CD4-positive, alpha-beta T cell treated with Interleukin-6 for 4 hours (primary cell): ENCODE measurements around the gene AKT3.
A peak's percentile ranks its signal among the peaks of the same experiment; 100 is the strongest.
"Not testable (repeated sequence)": the region's sequence is repeated elsewhere in the genome, so short reads cannot be mapped to it uniquely, and the experiment has no call there.

Source experiments
- DNase-seq: peaks from one replicate; pipeline ENCODE4 v3.0.0-alpha.2; 2020; ENCODE audit warnings: mixed read lengths

AKT3 gene

DNA sequence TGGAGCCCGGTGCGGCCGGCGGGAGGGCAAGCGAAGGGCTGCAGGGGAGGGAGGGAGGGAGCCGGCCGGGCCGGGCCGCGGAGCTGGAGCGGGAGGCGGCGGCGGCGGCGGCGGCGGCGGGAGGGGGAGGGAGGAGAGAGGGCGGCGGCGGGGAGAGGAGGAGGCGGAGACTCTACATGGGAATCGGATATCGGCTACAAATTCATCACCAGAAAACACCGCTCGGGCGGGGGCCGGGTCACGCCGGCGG is at the start of gene AKT3:
Gene AKT3, minus strand, starts transcription at position 42 of the 250 bp plus-strand sequence. CDS start 7,073 bp downstream, outside the sequence.
- no peak for DNase-seq

DNA sequence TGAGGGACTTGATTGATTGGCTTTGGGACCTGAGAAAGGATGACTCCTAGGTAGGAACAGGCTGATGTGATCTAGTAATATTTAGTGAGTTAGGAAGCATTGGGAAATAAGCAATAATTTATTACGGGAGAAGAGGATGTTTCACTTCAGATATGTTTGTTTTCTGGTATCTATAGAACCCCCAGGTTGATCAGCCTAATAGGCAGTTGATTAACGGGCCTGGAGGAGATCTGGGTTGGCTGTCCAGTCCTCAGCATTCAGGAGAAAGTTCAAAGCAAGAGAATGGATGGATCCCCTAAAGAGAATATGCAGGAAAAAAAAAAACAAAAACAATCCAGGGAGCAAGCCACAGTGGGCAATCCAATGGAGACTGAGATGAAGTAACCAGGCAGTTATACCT is 48.2 kb upstream of the AKT3 start:
- no peak for DNase-seq

DNA sequence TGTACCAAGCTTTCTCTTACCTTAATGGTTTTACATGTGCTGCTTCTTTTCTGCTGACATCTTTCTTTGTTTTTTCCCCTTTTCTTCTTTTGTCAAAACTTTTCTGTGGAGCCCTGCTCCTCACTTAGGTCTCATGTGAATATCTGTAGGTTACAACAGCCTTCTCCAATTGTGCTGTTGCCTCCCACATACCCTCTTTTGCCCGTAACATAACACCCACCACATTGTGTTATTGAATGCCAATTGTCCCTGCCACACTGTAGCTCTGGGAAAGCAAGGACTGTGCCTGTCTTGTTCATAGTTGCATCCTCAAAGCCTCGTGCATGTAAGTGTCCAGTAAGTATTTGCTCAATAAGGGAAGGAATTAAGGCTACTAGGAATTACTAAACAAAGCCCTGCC is 46.3 kb upstream of the AKT3 start:
- DNase-seq, result no peak

DNA sequence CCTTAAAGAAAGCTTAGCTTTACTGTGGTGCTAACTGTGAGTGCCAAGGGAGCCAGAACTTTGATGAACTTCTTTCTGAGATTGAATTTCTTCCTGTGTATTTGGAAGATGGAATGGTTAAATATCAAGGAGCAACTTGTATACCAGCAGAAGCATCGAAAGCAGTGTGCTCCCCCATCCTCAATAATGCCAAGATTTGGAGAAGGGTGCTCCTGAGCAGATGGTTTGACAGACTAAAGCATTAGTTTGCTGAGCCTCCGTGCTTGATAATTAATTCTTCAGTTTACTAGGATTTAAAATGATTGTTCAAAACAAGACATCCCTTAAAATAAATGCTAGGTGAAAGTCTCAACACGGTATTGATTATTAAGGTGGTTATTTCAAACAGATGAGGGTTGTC is 42.4 kb upstream of the AKT3 start:
- no peak for DNase-seq

DNA sequence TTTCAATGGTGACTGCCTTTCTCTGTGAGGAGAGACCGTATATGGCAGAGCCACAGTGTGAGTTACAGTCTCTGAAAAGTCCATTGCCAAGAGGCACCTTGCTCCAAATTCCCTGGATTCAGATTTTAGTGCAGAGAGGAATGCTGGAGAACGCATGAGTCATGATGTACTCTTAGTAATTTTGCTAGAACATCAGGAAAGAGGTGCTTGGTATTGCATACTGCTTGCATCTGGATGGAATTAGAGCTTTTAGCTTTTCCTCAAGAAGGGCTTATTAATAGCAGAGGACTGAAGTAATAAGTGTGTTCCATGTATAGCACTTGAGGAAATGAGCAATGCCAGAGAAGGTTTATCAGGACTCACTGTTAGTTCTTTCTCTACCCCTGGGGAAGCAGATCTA is 40.5 kb upstream of the AKT3 start:
- no peak for DNase-seq

DNA sequence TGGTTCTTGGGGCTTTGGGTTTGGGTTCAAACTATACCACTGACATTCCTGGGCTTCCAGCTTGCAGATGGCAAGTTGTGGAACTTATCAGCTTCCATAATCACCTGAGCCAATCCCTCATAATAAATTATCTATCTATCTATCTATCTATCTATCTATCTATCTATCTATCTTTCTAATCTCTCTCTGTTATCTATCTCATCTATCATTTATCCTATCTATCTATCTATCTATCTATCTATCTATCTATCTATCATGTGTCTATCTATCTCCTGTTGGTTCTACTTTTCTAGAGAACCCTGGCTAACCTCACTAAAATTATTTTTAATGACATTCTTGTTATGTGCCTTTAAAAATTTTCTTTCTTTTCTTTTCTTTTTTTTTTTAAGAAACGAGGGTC is 35.8 kb upstream of the AKT3 start:
- DNase-seq, result no peak

DNA sequence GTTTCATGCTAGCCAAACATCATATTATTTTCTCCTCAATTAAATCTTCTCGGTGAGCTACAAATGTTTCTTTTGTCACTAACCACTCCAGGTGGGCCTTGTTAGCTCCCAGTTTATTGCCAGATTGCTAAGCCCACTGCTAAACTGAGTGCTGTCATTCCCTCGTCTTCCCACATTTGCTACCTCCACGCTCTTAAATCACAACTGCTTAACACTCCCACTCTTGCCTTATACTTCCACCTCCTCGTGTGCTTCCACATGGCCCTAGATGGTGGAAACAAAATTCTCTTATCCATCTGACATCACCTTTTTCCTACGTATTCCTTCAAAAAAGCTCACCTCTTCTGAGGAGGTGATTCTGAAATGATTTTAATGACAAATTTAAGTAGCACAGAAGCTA is 34.6 kb upstream of the AKT3 start:
- no peak for DNase-seq

DNA sequence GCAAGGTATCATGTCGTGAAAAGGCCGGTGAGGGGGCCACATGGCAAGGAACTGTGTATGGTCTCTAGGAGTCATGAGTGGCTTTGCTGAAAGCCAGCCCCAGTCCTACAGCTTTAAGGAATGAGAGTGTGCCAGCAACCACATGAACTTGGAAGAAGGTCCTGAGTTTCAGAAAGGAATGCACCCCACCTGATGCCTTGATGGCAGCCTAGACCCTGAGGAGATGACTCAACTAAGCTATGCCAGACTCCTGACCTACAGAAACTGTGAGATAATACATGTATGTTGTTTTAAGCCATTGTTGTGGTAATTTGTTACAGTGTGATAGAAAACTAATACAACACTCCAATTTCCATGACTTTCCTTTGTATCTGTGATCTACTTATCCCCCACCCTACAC is 33.5 kb upstream of the AKT3 start:
- no peak for DNase-seq

DNA sequence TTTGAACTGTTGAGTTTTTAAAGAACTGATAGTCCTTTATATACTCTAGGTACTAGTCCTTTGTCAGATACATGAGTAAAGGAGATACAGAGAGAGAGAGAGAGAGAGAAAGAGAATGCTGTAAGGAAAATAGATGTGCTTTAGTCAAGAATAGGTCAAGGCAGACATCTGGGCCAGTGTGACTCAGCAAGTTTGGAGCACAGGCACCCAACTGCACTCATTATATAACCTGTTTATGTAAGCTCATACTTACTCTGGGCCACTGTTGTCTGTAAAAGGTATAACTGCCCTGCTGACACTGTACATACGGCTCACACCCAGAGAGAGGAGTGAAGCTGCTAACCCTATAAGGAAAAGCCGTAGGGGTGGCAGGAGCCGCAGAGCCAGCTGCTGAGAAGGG is 32.2 kb upstream of the AKT3 start:
- no peak for DNase-seq

DNA sequence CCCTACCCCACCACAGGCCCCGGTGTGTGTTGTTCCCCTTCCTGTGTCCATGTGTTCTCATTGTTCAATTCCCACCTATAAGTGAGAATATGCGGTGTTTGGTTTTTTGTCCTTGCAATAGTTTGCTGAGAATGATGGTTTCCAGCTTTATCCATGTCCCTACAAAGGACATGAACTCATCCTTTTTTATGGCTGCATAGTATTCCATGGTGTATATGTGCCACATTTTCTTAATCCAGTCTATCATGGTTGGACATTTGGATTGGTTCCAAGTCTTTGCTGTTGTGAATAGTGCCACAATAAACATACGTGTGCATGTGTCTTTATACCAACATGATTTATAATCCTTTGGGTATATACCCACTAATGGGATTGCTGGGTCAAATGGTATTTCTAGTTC is 27.0 kb upstream of the AKT3 start:
- not testable (repeated sequence) for DNase-seq

DNA sequence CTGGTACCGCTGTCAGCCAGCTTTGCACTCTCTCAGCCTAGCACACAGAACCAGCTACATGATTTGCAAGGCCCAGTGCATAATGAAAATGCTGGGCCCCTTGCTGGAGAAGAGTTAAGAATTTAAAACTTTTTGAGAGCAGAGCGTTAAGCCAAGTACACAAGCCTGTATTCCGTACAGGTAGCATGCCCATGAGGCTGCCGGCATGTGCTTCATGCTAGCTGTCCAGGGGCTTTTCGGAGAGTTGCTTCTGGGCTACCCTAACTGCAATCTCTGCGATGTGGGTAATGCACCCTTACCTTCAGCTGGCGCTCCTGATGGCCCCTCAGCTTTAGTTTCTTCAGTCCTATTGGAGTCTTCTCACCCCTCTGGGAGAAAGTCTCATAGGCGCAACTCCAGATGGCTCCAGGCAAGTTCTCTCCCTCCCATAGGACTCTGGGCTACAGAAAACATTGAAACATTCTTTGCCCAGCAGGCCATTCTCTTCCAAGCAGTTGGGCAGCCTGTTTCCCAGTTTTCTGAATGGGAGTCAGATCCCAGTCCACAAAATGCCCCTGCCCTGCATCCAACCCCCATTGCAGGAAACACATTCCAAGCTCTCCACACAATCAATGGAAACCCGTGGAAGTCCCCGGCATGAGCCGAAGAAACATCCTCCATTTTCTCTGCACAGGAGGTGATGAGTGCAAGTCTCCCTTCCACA is 5.7 kb upstream of the AKT3 start:
- no peak for DNase-seq

DNA sequence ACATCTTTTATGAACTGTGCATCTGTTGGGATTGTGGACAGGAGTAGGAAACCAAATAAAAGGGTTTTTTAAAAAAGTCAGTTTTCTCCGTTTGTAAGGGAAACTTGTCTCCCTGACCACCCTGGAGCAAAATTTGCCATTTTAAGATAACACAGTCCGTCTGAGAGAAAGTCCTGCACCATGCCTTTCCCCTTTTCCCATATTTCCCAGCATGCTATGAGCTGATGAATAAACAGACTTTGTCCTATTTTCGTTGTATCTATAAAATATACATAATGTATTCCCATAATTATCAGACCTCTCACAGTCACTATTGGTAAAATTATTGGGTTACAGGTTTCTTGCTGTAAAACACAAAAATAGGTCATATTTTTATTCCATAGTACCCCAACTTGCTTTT is 1.7 kb upstream of the AKT3 start:
- DNase-seq, result no peak

DNA sequence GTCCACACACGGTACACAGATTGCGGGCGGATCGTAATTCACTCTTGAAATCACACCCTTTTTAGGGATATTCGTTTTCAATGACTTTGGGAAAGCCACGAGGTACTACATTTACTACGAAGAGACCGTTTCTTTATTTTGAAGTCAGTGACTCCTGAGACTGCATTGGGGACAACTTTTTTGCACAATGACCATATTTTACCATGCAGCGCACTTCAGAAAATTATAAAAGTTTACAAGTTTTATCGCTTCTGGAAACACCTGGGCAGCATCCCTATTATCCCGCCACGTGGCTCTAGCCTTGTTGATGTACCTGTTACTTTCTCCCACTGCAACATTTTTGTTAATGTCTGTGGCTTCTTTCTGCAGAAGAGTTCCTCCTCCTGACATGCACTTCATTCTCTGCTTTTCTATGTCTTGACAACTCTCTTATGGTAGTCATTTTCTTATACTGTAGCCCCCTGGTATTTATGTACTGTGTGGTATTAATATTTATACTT is 1.3 kb upstream of the AKT3 start:
- no peak for DNase-seq

DNA sequence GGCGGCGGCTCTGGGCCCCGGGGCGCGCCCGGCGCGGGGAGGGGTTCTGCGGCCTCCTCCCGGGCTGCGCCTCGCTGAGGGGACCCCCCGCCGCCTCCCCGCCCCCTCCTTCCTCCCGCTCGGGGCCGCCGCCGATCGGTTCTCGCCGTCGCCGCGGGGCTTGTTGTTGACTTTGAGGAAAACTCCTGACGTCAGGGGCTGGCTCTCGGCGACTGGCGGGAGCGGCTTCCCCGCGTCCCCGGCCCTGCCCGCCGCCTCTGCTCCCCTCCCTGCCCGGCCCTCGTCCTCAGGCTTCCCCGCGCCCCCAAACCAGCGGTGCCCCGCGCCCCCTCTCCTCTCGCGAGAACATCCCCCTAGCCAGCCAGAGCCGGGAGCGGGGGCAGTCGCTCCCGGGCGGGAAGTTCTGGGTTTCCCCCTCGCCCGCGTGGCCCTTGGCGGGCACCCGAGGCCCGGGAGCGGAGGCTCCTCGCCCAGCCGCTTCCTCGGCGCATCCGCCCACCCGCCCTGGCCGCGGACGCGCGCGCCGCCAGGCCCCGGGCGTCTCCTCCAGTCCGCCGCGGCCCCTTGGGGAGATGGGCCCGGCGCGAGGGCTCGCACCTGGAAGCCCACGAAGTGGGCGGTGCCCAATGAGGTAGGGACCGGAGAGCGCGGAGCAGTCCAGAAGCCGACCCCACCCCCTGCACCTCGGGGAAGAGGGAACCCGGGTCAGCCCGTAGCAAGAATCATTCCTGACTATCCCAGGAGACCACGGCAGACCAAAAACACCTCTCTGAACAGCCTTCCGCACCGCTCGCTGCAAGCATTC is 611 bp upstream of the AKT3 start:
- peak; percentile 89 for DNase-seq

DNA sequence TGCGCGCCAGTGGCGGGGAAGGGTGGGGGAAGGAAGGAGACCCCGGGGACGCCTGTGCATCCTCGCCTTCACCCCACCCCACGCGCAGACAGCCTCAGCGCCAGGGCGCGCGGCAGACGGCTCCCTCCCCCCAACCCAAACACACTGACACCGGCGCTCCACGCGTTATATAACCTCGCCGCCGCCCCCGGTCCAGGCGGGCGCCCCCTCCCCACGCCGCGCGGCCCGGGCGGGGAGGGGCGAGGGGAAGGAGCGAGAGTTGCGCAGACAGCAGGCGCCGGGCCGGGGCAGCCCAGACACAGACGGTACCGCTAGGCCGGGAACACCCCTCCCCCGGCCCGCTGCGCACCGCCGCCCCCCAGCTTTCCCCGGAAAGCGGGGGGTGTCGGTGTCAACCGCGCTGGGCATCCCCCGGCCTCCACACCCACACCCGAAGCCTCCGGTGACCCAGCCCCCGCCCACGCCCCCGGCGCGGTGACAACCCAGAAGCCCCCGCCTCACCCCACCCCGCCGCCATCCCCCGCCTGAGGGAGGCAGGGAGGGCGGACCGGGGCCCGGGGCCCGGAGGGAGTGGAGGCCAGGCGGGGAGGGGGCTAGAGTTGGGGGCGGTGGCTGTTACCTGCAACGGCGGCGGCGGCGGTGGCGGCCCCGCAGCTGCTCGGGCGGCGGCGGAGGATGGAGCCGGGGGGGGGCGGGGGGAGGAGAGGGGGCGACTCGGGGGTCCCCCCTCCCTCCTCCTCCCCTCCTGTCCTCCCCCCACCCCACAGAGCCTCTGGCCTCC is 432 bp downstream of the AKT3 start:
- peak; percentile 69 for DNase-seq

DNA sequence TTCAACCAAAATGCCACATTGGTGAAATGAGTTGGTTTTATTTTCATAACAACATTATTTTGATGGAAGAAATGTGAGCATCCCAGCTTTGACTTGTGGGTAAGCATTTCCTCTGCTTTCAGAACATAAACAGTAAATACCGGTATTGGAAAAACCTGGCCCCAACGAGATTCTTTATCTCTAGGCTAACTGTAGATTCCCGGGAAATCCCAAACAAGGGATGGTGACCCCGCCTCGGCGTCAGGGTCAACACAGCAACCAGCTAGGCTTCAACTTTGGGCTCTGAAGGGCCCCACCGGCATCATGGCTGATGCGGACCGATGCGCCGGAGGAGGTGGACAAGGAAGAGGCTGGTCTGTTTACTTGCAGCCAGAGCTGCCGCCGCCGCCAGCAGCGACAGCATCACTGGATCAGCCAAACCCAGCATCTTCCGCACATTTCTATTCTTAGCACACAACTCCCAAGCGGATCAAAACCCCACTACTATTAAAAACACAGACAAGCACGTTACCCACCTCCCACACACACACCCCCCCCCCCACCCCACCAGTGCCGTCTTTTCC is 1.1 kb downstream of the AKT3 start:
- no peak for DNase-seq

DNA sequence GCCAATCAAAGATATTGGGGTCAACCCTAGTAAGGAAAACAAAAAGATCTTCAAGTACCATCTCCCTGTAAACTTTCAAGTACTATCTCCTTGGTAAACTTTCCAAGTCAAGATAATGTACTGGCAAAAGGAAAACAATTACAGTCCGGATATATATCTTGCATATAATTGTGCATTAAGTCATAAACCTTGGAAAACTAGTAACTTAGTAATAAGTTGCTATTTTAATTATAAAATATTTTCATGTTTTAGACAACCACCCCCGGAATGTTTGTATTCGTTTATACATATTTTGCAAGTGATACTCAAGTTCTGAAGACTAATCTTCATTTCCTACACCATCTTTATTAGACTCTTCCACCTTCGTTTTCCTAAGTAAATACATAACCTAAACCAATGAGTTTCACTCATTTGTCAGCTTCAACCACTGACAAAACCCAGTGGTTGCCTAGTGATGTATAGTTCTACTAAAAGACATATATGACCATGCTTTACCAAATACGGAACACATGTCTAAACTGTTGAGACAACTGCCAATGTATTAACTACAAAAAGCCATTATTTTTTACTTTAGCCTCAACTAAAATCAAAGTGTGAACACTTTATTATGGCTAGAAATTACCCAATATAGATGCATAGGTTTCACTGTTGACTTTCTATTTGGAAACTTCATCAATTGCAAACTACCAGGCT is 1.7 kb downstream of the AKT3 start:
- no peak for DNase-seq

DNA sequence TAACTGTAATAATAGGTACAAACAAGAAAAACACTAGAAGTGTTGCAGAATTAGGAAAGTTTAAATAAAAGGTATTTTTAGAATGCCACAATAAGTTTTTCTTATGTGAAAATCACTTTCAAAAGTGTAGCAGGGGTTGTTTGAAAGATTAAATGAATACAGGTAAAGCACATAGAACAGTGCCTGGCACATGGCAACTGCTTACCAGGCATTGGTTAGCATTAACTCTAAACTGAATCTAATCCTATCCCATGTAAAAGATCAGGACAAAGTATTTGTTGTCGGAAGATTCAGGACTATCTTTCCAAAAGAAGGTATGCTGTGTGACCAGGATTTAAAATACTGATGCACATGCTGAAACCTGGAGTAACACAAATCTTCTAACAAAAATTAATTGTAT is 3.3 kb downstream of the AKT3 start:
- no peak for DNase-seq

DNA sequence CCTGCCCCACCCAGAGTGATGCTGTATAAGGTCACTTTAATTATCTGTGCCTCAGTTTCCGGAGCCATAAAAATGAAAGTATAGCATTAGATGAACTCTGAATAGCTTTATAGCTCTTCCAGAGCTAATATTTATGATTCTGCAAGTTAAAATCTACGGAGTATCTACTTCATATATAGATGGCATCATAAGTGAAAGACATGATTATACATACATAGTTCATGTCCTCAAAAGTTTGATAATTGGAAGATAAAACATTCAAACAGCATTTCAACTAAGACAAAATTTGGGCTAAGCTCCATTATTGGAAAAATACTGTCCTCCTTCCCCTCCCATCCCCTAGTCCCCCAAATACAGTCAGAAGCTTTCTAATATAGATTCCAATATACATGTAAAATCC is 4.2 kb downstream of the AKT3 start:
- DNase-seq, result no peak

DNA sequence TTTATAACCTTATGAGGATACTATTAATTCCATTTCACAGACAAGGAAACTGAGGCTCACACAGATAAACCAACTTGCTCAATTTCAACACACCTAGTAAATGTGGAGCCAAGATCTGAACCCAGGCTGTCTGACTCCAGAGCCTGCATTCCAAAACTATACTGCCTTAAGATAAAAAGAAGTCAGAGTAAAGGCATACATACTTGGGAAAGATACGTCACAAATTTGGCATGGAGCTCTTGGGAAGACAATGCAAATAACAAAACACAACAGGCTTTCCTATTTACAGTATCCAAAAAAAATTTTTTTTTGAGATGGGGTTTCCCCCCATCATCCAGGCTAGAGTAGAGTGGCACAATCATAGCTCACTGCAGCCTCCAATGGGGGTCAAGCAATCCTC is 5.9 kb downstream of the AKT3 start:
- no peak for DNase-seq

DNA sequence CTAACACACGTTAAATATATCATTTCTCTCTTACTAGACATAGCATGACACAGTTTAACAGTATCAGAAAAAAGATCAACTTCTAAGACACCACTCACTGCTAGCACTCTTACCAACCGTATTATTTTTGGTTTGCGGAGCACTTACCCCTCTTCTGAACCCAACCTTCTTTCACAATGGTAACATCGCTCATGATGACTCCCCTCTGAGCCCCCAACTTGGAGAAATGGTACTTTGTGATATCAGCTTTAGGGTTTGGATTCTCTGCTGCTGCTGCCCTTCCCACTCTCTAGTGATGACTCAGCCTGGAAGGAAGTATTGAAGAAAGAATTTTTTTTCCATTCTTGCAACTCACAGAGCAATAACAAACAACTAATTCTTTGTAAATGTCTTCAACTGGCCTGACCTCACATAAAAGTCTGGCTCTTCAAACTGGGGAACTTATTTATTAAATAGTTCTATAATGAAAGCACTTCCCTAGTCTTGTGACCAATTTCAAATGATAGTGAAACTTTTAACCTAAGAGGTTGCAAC is 7.0 kb downstream of the AKT3 start:
- peak; percentile 23 for DNase-seq

DNA sequence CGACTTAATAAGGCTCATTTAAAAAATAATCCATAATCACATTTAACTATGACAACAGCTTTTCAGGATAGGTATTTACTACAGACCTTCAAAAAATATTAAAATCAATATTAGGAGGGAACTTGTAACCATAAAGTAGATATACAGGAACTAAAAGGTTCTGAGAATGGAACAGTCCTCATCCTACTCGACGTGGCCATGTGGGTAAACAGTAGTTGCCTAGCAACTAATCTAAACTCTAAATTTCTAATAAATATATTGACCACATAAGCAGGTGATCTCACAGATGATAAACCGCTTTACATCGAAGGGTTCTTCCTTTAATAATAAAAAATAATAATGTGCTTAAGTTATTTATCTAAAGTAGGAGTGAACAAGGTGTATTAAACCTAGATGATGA is 7.9 kb downstream of the AKT3 start:
- no peak for DNase-seq

DNA sequence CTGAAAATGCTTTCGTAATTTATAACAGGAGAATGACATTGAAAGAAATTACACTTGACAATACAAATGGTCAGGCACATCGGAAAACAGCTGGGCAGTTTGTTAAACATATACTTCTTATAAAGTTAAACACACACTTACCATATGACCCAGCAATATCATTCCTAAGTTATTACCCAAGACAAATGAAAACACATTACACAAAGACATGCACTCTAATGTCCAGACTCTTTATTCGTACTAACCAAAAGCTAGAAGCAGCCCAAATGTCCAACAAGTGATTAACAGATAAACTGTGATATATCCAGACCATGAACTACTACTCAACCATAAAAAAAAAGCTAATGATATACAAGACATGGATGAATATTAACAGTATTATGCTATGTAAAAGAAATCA is 8.5 kb downstream of the AKT3 start:
- DNase-seq, result no peak
